Dendritic cell treated with granulocyte-macrophage colony-stimulating factor and Interleukin-4, amounts not matched to agents 40 ng/mL and 50 ng/mL, for 4 days (primary cell): Measurements from ENCODE around the gene ANXA6.
A peak's percentile ranks its signal among the peaks of the same experiment; 100 is the strongest.

ENCODE experiments used
- H3K27ac Mint-ChIP-seq: one replicate; pipeline ENCODE4 v1.8.0; 2022; ENCODE audit warnings: mild to moderate bottlenecking, mixed read lengths
- H3K27me3 Mint-ChIP-seq: one replicate; pipeline ENCODE4 v1.8.0; 2022; ENCODE audit warnings: mild to moderate bottlenecking, mixed read lengths
- H3K36me3 Mint-ChIP-seq: one replicate; pipeline ENCODE4 v1.8.0; 2022; ENCODE audit warnings: low read depth, mixed read lengths
- H3K4me1 Mint-ChIP-seq: one replicate; pipeline ENCODE4 v1.8.0; 2022; ENCODE audit warnings: low read depth, mixed read lengths
- H3K4me3 Mint-ChIP-seq: one replicate; pipeline ENCODE4 v1.8.0; 2022; ENCODE audit warnings: mild to moderate bottlenecking, moderate library complexity, mixed read lengths
- H3K9me3 Mint-ChIP-seq: one replicate; pipeline ENCODE4 v1.8.0; 2022; ENCODE audit warnings: mixed read lengths
- intact Hi-C: fragments of 100-400 bp; cut with micrococcal nuclease; formaldehyde crosslinking; loops from one replicate; pipeline ENCODE4 v1.15.0; 2022

ANXA6 gene

DNA sequence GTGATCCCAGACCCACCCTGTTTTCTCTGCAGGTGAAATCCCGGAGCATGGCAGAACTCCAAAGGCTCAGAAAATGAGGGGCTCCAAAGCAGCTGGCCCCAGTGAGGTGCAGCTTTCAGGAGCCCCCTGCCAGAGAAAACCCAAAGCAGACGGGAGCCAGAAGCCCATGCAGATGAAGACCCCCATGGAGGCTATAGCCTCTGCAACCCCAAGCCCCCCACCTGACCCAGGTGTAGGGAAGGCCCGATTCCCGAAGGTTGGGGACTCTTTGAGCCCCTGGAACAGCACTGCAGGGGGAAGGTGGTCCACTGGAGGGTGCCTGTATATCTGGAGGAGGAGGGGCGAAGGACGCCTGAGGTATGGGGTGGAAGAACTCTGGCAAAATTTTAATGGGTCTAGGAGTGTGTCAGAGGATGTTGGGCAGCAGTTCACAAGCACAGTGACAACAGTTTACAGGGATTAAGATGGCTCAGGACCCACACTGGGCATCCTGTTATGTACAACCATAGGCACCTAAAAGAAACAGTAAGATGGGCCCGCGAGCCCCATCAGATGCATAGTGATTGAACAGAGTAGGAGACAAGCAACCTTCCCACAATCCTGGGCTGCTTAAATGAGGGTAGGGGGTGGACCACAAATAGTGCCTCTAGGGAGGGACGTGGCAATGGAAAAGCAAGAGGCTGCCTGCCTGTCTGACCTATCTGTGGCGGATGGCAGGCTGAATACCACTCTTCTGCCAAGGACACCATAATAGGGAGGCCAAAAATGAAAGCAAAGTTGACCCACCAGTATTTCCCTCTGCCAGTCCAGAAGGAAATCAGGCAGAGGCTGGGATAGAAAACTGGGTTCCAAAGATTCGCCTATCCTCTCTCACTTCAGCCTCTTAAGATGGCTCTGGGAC, 16.4 kb upstream of the ANXA6 start:
- no peak overlapping the region for H3K27ac Mint-ChIP-seq
- H3K4me1 Mint-ChIP-seq, result peaks cover 23% of the 10 kb centered on the region
- intact Hi-C loops, result no loop called here

GRCh38 chr5:151171529-151171928, 13.9 kb upstream of the ANXA6 start:
- no peak overlapping the region for H3K4me3 Mint-ChIP-seq
- H3K9me3 Mint-ChIP-seq, result no peaks in the 10 kb centered on the region
- peaks cover 1% of the 10 kb centered on the region for H3K27me3 Mint-ChIP-seq
- H3K4me1 Mint-ChIP-seq, result peaks cover 23% of the 10 kb centered on the region
- H3K27ac Mint-ChIP-seq, result no peak overlapping the region
- no peaks in the 10 kb centered on the region for H3K36me3 Mint-ChIP-seq
- intact Hi-C loops, result no loop called here

More for the DNA sequence above, 16.4 kb upstream of the ANXA6 start:
- H3K27me3 Mint-ChIP-seq, result peaks cover under 1% of the 10 kb centered on the region
- no peaks in the 10 kb centered on the region for H3K9me3 Mint-ChIP-seq
- H3K4me3 Mint-ChIP-seq, result no peak overlapping the region
- H3K36me3 Mint-ChIP-seq, result peaks cover 12% of the 10 kb centered on the region

GRCh38 chr5:151168602-151169344, 11.2 kb upstream of the ANXA6 start:
- Mint-ChIP-seq H3K27ac (no peak overlapping the region), H3K4me3 (no peak overlapping the region), H3K36me3 (no peaks in the 10 kb centered on the region), H3K9me3 (no peaks in the 10 kb centered on the region), H3K4me1 (peaks cover 19% of the 10 kb centered on the region), H3K27me3 (peaks cover 1% of the 10 kb centered on the region)
- intact Hi-C loops, result loop anchor here (5.0 kb wide), 1 partner anchor 69 kb away; no protein-coding TSS in a partner anchor

DNA sequence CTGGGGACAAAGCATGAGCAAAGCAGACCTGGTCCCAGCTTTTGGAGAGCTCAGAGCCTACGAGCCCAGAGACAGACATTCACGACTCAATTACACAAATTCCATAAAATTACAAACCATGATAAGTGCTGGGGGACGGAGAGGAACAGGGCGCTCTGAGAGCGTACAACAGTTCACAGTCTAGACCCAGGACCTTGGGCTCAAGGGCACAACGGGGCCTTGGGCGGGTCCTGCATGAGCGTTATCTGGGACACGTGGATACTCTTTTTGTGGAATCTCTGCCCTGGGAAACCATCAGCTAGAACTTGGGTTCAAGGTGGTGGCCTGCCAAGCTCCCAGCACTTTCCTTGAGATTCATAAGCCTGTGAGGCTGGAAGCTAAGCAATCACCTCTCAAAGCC, 9.4 kb upstream of the ANXA6 start:
- no peaks in the 10 kb centered on the region for H3K9me3 Mint-ChIP-seq
- H3K4me1 Mint-ChIP-seq, result peaks cover 18% of the 10 kb centered on the region
- H3K36me3 Mint-ChIP-seq, result no peaks in the 10 kb centered on the region
- no peak overlapping the region for H3K27ac Mint-ChIP-seq
- H3K27me3 Mint-ChIP-seq, result peaks cover 1% of the 10 kb centered on the region
- no peak overlapping the region for H3K4me3 Mint-ChIP-seq
- intact Hi-C loops, result loop anchor here (5.0 kb wide), 1 partner anchor 70 kb away; no protein-coding TSS in a partner anchor

- Mint-ChIP-seq H3K4me1 (no peaks in the 10 kb centered on the region), H3K4me3 (no peak overlapping the region), H3K27me3 (peaks cover 1% of the 10 kb centered on the region), H3K27ac (no peak overlapping the region), H3K9me3 (no peaks in the 10 kb centered on the region), H3K36me3 (no peaks in the 10 kb centered on the region)
- intact Hi-C loops, result loop anchor here (1.0 to 5.0 kb wide), 4 partner anchors 39 to 163 kb away; no protein-coding TSS in a partner anchor
Observed at GRCh38 chr5:151164687-151165392, 7.3 kb upstream of the ANXA6 start.

DNA sequence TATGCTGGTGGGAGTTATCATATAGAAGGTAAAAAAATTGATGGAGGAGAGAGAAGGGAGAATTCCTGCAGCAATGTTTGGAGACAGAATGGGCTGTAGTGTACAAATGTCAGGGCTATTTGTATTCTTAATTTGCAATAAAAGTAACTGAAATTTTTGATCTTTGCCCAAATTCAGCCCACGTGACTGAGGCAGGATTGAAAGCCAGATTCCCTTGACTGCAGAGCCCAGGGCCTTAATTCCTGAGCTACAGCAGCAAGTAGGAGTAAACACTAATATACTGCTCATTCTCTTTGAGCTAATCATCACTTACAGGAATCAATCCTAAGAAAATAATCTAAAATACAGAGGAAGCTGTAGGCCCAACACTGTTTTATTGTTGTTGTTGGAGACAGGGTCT, 5.2 kb upstream of the ANXA6 start:
- peaks cover 11% of the 10 kb centered on the region for H3K4me1 Mint-ChIP-seq
- H3K36me3 Mint-ChIP-seq, result no peaks in the 10 kb centered on the region
- H3K27me3 Mint-ChIP-seq, result peaks cover 2% of the 10 kb centered on the region
- no peak overlapping the region for H3K4me3 Mint-ChIP-seq
- intact Hi-C loops, result no loop called here
- no peaks in the 10 kb centered on the region for H3K9me3 Mint-ChIP-seq
- H3K27ac Mint-ChIP-seq, result no peak overlapping the region

- Mint-ChIP-seq H3K4me1 (peaks cover 38% of the 10 kb centered on the region), H3K4me3 (no peak overlapping the region), H3K27ac (no peak overlapping the region)
Observed at GRCh38 chr5:151159649-151160373, 2.2 kb upstream of the ANXA6 start.

GRCh38 chr5:151158287-151158661, 695 bp upstream of the ANXA6 start:
- peaks cover 46% of the 10 kb centered on the region for H3K4me1 Mint-ChIP-seq
- intact Hi-C loops, result no loop called here
- H3K9me3 Mint-ChIP-seq, result no peaks in the 10 kb centered on the region
- H3K4me3 Mint-ChIP-seq, result peak overlapping the region; percentile 89
- H3K36me3 Mint-ChIP-seq, result peaks cover 13% of the 10 kb centered on the region
- peak overlapping the region; percentile 92 for H3K27ac Mint-ChIP-seq
- H3K27me3 Mint-ChIP-seq, result peaks cover 2% of the 10 kb centered on the region

More at GRCh38 chr5:151159649-151160373, 2.2 kb upstream of the ANXA6 start:
- peaks cover 2% of the 10 kb centered on the region for H3K27me3 Mint-ChIP-seq
- intact Hi-C loops, result no loop called here
- H3K9me3 Mint-ChIP-seq, result no peaks in the 10 kb centered on the region
- peaks cover 8% of the 10 kb centered on the region for H3K36me3 Mint-ChIP-seq

- peaks cover 2% of the 10 kb centered on the region for H3K27me3 Mint-ChIP-seq
- no peaks in the 10 kb centered on the region for H3K9me3 Mint-ChIP-seq
- H3K4me3 Mint-ChIP-seq, result peak overlapping the region; percentile 89
- H3K36me3 Mint-ChIP-seq, result peaks cover 18% of the 10 kb centered on the region
- peaks cover 61% of the 10 kb centered on the region for H3K4me1 Mint-ChIP-seq
- intact Hi-C loops, result no loop called here
- H3K27ac Mint-ChIP-seq, result peak overlapping the region; percentile 92
Observed at GRCh38 chr5:151156507-151157420, 815 bp downstream of the ANXA6 start.

DNA sequence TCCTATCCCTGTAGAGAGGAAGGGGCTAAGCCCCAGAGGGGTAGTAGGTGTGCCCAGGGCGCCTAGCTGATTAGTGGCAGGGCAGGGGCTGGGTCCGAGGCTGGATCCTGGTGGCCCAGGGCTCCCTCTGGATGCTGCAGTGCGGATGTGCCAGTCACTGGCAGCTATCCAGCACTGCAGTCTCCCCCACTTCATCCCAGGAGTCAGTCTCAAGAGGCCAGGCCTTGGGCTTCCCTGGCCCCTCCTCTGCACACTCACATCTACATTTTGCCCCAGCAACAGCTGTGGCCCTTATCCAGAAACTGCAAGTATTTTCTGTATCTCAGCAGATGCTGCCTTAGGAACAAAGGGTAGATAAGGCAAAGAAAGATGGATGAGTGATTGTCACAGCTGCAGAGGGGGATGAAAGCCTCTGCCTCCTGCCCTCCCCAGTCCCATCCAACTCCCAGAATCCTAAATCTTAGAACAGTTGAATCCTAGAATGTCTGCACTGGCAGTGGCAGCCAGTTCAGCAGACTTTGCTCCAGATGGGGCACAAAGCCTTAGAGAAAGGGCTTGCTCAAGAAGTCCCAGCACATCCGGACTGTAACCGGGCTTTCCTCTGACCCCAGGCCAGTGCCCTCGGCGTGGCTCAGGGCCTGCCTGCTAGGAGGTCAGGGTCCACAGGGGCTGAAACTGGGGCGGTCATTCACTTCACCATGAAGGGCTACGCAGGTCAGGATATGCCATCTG, 1.6 kb downstream of the ANXA6 start:
- H3K9me3 Mint-ChIP-seq, result no peaks in the 10 kb centered on the region
- H3K27ac Mint-ChIP-seq, result peak overlapping the region; percentile 92
- peaks cover 18% of the 10 kb centered on the region for H3K36me3 Mint-ChIP-seq
- H3K4me3 Mint-ChIP-seq, result peak overlapping the region; percentile 89
- intact Hi-C loops, result no loop called here
- peaks cover 2% of the 10 kb centered on the region for H3K27me3 Mint-ChIP-seq
- peaks cover 69% of the 10 kb centered on the region for H3K4me1 Mint-ChIP-seq

GRCh38 chr5:151154931-151155774, 2.4 kb downstream of the ANXA6 start:
- peaks cover 18% of the 10 kb centered on the region for H3K36me3 Mint-ChIP-seq

More at GRCh38 chr5:151154931-151155774, 2.4 kb downstream of the ANXA6 start:
- no peaks in the 10 kb centered on the region for H3K9me3 Mint-ChIP-seq
- H3K27ac Mint-ChIP-seq, result peak overlapping the region; percentile 92
- peaks cover 77% of the 10 kb centered on the region for H3K4me1 Mint-ChIP-seq
- H3K27me3 Mint-ChIP-seq, result peaks cover 2% of the 10 kb centered on the region
- intact Hi-C loops, result no loop called here
- H3K4me3 Mint-ChIP-seq, result peak overlapping the region; percentile 89
